GM19438 (cell line): ENCODE data around the gene FILIP1.

Experiments used
- ATAC-seq: cut with Tn5 transposase; IDR thresholded peaks from one replicate; pipeline ENCODE4 v1.9.1; 2021; ENCODE audit warnings: low read depth; ENCODE audit not compliant: unreplicated experiment

Gene FILIP1

GRCh38 chr6:75393806-75394205 lies 99.8 kb downstream of the FILIP1 start:
- no peak for ATAC-seq

GRCh38 chr6:75391276-75391675 lies 102.3 kb downstream of the FILIP1 start:
- ATAC-seq, result no peak

DNA sequence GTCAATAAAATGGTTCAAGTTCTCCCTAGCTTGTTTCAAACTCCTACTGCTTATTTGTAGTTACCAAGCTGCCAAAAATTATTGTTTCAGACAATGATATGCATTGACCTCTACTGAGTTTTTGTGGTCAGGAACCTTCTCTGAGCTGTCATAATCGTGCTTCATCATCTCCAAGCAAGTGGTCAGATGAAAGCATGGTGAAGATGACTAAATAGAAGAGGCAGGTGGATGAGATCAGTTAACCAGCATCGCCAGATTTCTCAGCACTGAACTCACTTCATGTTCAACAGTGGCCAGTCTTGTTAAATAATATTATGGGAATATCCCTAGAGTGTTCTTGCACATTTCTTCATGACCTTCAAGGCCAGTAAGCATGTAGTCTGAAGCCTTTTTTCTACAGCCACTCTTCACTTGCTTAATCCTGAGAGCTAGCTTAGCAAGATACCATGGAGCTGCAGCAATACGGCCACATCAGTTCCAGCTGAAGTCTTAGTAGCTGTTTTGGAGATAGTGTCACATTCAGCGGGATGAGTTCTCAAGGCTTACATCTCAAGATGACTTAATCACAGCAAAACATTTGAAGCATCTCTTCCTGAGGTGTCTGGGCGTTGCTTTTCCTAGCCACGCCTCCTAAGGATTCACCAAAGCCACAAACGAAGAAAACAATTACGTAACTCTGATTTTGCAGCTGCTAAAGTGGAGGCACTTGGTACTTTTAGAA lies 107.4 kb downstream of the FILIP1 start:
- no peak for ATAC-seq

- no peak for ATAC-seq
Measured at GRCh38 chr6:75384116-75384515, 109.5 kb downstream of the FILIP1 start.

DNA sequence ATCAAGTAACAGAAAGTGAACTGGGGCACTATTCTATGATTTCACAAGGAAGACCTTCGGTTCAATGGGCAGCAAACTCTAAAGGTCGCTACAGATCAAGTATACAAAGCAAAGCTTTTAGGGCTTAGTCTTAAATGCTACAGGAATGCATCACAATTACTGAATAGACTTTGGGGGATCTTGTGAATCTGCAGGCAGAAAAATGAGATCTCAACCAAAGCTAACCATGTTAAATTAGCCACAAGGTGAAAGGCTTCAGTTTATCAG lies 111.0 kb downstream of the FILIP1 start:
- no peak for ATAC-seq

GRCh38 chr6:75381877-75382633 lies 111.5 kb downstream of the FILIP1 start:
- no peak for ATAC-seq

- ATAC-seq, result no peak
Measured at GRCh38 chr6:75379536-75379935, 114.1 kb downstream of the FILIP1 start.

DNA sequence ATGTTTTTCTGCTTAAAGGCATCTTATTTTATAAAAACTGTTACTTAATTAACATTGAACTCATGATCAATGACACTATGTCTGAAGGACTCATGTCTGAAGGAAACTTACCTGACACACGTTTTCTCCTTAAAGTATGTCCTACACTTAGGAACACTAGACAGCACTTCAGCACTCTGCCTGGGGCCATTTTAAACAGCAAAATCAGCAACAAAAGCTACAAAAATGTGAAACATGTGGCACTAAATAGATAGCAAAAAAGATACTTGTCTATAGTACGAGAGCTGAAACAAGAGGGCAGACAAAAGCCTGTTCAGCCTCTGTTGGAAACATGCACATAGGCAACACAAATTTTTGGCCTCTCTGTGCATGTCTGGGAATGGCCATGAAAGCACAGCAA lies 115.5 kb downstream of the FILIP1 start:
- ATAC-seq, result no peak

DNA sequence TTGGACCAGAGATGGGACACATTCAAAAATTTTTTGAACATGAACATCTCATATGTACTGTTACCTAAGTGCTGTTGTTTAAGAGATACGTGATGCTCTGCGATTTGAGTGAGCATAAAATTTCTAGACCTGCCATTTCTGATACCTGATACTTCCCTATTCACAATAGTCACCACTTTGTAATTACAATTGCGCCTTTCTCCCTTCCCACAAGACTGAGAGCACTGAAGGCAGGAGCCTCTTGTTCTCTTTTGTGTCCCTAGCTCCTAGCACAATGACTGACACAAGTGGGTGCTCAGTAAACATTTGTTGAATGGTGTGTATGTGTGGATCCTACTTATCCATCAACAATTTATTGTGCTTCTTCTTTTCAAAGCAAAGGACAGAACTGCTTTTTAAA lies 116.2 kb downstream of the FILIP1 start:
- ATAC-seq, result no peak

- ATAC-seq, result no peak
Measured at GRCh38 chr6:75376347-75377024, 117.1 kb downstream of the FILIP1 start.

- no peak for ATAC-seq
Measured at GRCh38 chr6:75374961-75375400, 118.6 kb downstream of the FILIP1 start.

DNA sequence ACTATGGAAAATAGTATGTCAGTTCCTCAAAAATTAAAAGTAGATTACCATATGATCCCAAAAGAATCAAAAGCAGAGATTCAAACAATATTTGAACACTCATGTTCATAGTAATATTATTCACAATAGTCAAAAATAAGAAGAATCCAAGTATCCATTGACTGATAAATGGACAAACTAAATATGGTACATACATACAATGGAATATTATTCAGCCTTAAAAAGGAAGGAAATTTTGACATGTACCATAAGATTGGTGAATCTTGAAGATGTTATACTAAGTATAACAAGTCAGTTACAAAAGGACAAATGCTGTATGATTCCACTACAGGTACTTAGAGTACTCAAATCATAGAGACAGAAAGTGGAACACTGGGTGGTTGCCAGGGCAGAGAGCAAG lies 120.7 kb downstream of the FILIP1 start:
- ATAC-seq, result no peak

DNA sequence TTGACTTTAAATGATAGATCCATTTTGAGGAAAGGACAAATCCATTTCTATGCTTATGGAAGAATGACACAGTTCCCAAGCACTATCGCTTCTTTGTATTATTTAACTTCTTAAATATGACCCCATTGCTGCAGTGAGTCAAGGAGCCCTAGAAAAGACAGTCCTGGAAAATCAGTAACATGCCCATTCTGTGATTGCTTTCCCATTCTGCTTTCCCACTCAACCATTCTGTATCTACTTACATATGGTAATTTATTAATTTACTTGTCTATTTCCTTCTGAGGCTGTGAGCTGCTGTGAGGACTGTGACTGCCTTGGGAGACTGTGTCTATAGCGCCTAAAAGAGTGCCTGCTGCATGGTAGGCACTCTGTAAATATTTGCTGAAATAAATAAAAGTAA lies 123.6 kb downstream of the FILIP1 start:
- ATAC-seq, result no peak

- ATAC-seq, result no peak
Measured at GRCh38 chr6:75368864-75369402, 124.7 kb downstream of the FILIP1 start.

DNA sequence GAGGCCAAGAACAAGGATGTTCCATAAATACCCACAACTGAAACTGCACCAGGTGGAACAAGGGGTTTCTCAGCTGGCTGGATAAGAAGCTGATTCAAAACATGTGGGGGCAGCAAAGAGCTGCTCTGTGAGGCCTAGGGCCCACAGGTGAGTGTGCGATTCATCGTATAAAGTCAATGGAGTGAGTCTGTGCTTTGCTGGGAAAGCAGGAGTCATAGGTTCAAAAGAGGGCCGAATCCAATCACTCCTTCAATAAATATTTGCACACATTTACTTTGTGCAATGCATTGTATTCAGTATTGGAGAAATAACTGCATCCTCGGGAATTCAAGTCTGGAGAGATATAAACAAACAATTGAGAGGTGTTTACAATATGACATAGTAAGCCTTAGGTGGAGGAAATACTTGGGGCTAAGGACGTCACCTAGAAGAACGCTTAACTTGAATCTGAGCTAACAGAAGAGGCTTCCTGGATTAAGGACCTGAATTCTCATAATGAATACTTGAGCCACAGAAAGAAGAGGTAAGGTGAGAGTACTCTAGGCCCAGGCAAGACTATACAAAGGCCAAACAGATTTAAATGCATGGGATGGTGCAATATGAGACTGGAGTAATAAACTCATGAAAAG lies 125.3 kb downstream of the FILIP1 start:
- no peak for ATAC-seq

DNA sequence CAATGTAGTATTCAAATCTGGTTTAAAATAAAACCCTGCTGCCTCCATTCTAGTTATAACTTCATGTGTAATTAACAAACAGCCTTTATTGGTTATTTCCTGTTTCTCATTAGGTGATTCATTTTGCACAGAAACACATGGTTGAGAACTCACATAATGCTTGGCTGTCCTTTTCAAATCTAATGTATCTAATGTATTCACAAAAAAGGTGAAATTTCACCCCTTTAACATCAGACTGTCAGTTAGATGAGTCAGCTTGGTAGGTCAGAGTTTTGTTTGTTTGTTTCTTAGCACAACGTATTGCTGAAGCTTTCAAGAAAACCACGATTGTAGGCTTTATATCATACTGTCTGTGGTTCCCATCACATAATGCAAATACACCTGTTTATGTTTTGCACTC lies 130.3 kb downstream of the FILIP1 start:
- ATAC-seq, result no peak

GRCh38 chr6:75353644-75354043 lies 140.0 kb downstream of the FILIP1 start:
- no peak for ATAC-seq

GRCh38 chr6:75351570-75351969 lies 142.0 kb downstream of the FILIP1 start:
- ATAC-seq, result no peak

GRCh38 chr6:75350808-75351207 lies 142.8 kb downstream of the FILIP1 start:
- no peak for ATAC-seq

GRCh38 chr6:75350156-75350555 lies 143.4 kb downstream of the FILIP1 start:
- ATAC-seq, result no peak
